Mammary epithelial cell (primary cell): Measurements from ENCODE around the gene STARD7.

ENCODE experiments used
- EZH2 ChIP-seq: IDR thresholded peaks from 2 replicates; pipeline ENCODE4 v1.6.1; 2012; ENCODE audit warnings: low read length, inconsistent platforms, borderline replicate concordance
- TF ChIP-seq, protein P1 (sequence below), 2 donors: IDR thresholded peaks in 1 of 2; conservative IDR thresholded peaks in 1 of 2; 2 replicates each; pipeline ENCODE4 v1.5.1; 2011 to 2012; ENCODE audit warnings: inconsistent platforms in 2 of 2, low read length in 2 of 2, mild to moderate bottlenecking in 2 of 2, control low read depth in 1 of 2, low read depth in 1 of 2; ENCODE audit not compliant: insufficient read depth in 1 of 2; ENCODE audit errors: extremely low read depth in 1 of 2

DNA sequence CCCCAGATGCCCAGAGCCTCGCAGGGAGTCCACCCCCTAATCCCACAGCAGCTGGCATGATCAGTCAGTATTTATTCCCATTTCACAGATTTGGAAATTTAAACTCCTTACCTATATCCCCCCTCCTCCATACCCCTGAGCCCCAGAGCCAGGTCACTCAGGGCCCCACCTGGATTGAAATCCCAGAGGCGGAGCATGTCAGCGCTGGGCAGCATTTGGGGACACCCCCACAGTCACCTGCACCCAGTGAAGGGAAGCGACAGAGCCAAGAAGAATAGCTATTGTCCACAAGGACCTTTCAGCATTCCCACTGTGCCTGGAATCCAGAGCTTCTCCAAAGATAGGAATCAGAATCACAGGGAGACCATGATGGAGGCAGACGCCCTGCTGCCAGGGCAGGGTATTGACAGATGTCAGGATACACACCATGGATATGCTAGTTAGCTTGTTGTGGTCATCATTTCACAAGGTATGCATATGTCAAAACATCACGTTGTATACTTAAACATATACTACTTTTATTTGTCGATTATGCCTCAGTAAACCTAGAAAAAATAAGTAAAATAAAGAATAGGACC is 69.4 kb downstream of the STARD7 start:
- TF ChIP-seq, protein P1, sequence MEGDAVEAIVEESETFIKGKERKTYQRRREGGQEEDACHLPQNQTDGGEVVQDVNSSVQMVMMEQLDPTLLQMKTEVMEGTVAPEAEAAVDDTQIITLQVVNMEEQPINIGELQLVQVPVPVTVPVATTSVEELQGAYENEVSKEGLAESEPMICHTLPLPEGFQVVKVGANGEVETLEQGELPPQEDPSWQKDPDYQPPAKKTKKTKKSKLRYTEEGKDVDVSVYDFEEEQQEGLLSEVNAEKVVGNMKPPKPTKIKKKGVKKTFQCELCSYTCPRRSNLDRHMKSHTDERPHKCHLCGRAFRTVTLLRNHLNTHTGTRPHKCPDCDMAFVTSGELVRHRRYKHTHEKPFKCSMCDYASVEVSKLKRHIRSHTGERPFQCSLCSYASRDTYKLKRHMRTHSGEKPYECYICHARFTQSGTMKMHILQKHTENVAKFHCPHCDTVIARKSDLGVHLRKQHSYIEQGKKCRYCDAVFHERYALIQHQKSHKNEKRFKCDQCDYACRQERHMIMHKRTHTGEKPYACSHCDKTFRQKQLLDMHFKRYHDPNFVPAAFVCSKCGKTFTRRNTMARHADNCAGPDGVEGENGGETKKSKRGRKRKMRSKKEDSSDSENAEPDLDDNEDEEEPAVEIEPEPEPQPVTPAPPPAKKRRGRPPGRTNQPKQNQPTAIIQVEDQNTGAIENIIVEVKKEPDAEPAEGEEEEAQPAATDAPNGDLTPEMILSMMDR (conservative IDR thresholded peaks at IDR 0.05 in 1 of 2, IDR thresholded peaks at IDR 0.05 in 1 of 2; ENCODE audit: extremely low read depth in 1 of 2, insufficient read depth in 1 of 2, low read depth in 1 of 2, low read length in 2 of 2): no peak
- no peak for TF ChIP-seq EZH2
